Left ventricle myocardium inferior (tissue), 1 donor: ENCODE measurements around the gene ASCC2. TPM values are rescaled to one million over a fixed set of nuclear protein-coding genes. Genes with fewer than 3 reads are reported as not detected.
"Not testable (repeated sequence)": the region's sequence is repeated elsewhere in the genome, so short reads cannot be mapped to it uniquely, and the experiment has no call there.

Experiments
- DNase-seq: peaks from one replicate; pipeline ENCODE4 v3.0.0-alpha.2; 2020
- H3K27ac ChIP-seq: fragments of 200-600 bp; replicated peaks from 2 replicates; pipeline ENCODE4 v1.8.0; 2021
- H3K27me3 ChIP-seq: fragments of 200-600 bp; 2 replicates; pipeline ENCODE4 v1.8.0; 2021; ENCODE audit warnings: low read depth
- H3K36me3 ChIP-seq: fragments of 200-600 bp; 2 replicates; pipeline ENCODE4 v1.8.0; 2021
- H3K4me1 ChIP-seq: fragments of 200-600 bp; 2 replicates; pipeline ENCODE4 v1.8.0; 2021
- H3K4me3 ChIP-seq: fragments of 200-600 bp; 2 replicates; pipeline ENCODE4 v1.8.0; 2021; ENCODE audit warnings: mild to moderate bottlenecking, moderate library complexity
- H3K9me3 ChIP-seq: fragments of 200-600 bp; replicated peaks from 2 replicates; pipeline ENCODE4 v1.8.0; 2021
- intact Hi-C: fragments of 100-400 bp; cut with micrococcal nuclease; formaldehyde crosslinking; loops from one replicate; pipeline ENCODE4 v1.11.0; 2022
- total RNA-seq: library from RNA; stranded (reverse); fragmentation: NEBNext Ultra II Directional; extraction: Animal tissue kit (Norgen Biotek cat#: 25700); gene quantifications from one replicate; pipeline ENCODE4 v1.2.1, GENCODE V29; 2021
- TF ChIP-seq, protein P1 (sequence below): fragments of 200-600 bp; IDR thresholded peaks from 2 replicates; pipeline ENCODE4 v1.8.0; 2021; ENCODE audit warnings: antibody characterized with exemption, mild to moderate bottlenecking, borderline replicate concordance
- donor health status: DM: no; HTN: yes; CAD: no; lungs with severe emphysema.

The ASCC2 gene
- total RNA-seq, 1 donor from 2014 or later = 34.7 TPM

DNA sequence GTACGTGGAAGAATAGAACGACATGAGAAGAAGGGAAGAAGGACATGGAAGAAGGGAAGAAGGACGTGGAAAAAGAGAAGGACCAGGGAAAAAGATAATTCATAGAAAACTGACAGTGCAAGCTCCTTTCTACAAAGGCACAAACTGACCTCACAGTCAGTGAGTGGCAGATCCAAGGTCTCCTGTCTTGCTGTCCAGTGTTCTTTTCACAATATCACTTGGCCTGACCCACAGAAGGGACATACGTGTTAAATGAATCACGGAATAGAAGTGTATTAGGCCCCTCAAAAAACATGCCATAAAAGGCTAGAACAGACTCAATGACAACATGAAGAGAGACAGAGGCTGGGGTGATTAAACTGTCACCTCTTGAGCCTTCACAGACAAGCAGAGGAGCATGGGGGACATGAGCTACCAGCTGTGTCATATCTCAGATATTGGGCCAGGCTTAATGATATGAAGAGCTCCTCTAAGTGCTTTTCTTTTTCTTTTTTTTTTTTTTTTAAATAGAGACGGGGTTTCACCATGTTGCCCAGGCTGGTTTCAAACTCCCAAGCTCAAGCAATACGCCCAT is 4.6 kb downstream of the ASCC2 start:
- intact Hi-C loops = no loop called here
- Histone ChIP-seq H3K27ac (peak overlapping the region; percentile 83), H3K9me3 (no peaks in the 10 kb centered on the region), H3K4me1 (peaks cover 76% of the 10 kb centered on the region), H3K36me3 (peaks cover 39% of the 10 kb centered on the region), H3K27me3 (no peaks in the 10 kb centered on the region), H3K4me3 (no peak overlapping the region)
- DNase-seq = no peak
- TF ChIP-seq, protein P1, sequence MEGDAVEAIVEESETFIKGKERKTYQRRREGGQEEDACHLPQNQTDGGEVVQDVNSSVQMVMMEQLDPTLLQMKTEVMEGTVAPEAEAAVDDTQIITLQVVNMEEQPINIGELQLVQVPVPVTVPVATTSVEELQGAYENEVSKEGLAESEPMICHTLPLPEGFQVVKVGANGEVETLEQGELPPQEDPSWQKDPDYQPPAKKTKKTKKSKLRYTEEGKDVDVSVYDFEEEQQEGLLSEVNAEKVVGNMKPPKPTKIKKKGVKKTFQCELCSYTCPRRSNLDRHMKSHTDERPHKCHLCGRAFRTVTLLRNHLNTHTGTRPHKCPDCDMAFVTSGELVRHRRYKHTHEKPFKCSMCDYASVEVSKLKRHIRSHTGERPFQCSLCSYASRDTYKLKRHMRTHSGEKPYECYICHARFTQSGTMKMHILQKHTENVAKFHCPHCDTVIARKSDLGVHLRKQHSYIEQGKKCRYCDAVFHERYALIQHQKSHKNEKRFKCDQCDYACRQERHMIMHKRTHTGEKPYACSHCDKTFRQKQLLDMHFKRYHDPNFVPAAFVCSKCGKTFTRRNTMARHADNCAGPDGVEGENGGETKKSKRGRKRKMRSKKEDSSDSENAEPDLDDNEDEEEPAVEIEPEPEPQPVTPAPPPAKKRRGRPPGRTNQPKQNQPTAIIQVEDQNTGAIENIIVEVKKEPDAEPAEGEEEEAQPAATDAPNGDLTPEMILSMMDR = no peak

DNA sequence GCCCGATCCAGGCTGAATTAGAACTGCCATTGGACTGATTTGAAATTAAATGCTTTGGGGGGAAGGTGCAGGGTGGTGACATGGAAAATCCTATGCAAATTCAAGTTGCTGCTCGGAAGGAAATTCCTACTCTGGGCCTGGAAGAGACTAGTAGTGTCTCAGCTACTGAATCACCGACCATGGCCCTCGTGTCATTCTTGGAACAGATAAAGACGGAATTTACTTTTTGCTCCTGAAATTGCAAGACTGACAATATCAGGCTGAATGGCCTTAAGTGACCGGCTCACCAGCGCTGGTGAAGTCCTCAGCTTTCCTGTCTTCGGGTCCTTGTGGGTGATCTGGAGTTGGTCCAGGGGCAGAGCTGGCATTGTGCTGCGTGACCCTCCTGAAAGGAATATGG is 6.1 kb downstream of the ASCC2 start:
- Histone ChIP-seq H3K27me3 (no peaks in the 10 kb centered on the region), H3K27ac (peak overlapping the region; percentile 83), H3K4me3 (no peak overlapping the region), H3K4me1 (peaks cover 72% of the 10 kb centered on the region), H3K36me3 (peaks cover 39% of the 10 kb centered on the region), H3K9me3 (no peaks in the 10 kb centered on the region)
- TF ChIP-seq, protein P1 = no peak
- no peak for DNase-seq
- intact Hi-C loops = no loop called here

DNA sequence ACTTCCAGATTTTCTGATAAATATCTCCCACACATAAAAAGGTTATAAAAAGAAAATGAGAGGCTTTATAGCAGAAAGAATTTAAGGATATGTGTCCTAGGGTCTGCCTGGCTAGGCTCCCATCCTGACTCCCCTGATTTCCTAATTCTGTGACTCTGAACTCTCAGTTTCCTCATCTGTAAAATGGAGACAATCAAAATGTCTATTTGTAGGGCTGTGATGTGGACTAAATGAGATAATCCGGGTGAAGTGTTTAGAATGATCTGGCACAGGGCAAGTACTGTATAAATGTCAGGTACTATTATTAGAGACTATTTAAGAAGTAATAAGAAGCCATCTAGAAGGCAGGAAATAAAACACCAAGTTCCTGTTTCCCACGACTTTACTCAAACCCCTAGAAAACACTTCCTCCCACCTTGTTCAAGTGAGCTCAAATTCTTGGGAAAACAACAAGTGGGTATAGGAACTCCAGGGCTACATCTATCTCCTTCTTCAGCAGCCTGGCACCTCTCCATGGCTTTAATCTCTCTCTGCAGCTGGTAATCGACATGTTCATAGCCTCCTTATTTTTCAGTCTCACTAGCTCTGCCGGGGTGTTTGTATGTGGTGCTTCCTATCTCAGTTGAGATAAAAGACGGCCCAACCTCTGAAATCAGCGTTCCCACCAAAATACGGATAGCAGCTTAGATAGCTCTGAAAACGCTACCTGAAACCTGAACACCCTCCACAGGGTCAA is 6.7 kb downstream of the ASCC2 start:
- TF ChIP-seq, protein P1 = no peak
- H3K9me3 ChIP-seq = no peaks in the 10 kb centered on the region
- DNase-seq = no peak
- peaks cover 66% of the 10 kb centered on the region for H3K4me1 ChIP-seq
- no peak overlapping the region for H3K4me3 ChIP-seq
- peak overlapping the region; percentile 83 for H3K27ac ChIP-seq
- intact Hi-C loops = no loop called here
- H3K27me3 ChIP-seq = no peaks in the 10 kb centered on the region
- peaks cover 42% of the 10 kb centered on the region for H3K36me3 ChIP-seq

DNA sequence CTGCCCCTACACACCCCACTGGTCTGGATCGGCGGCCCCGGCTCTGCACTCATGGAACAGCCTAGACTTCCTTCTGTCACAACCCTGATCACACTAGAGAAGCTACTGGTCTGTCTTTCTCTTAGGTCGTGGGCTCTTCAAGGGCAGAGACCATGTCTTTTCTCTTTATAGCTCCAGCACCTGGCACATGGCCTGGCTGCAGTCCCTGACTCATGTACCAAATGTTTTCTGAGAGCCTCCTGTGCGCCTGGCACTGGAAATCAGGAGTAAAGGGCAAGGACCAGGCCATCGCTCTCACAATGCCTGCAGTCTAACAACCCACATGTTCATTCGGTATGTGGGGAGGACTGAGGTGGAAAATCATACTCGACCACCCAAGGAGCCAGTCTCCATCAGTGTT is 7.5 kb downstream of the ASCC2 start:
- TF ChIP-seq, protein P1 = no peak
- H3K4me1 ChIP-seq = peaks cover 60% of the 10 kb centered on the region
- H3K27me3 ChIP-seq = no peaks in the 10 kb centered on the region
- no peak overlapping the region for H3K4me3 ChIP-seq
- peak; percentile 68 for DNase-seq
- peaks cover 48% of the 10 kb centered on the region for H3K36me3 ChIP-seq
- H3K9me3 ChIP-seq = no peaks in the 10 kb centered on the region
- peak overlapping the region; percentile 83 for H3K27ac ChIP-seq
- intact Hi-C loops = no loop called here

DNA sequence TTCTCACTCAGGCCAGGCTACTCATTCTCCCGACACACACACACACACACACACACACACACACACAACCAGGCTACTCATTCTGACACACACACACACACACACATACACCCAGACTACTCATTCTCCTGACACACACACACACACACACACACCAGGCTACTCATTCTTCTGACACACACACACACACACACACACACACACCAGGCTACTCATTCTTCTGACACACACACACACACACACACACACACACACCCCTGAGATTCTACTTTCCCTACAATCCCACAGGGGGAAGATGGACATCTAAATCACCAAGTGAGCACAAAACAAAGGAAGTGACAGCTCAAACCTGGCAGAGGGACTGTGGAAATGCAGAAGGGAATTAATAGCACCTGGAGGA is 10.3 kb downstream of the ASCC2 start:
- H3K4me3 ChIP-seq, H3K9me3 ChIP-seq, H3K27me3 ChIP-seq, DNase-seq, intact Hi-C loops, H3K27ac ChIP-seq: not testable (repeated sequence)
- Histone ChIP-seq H3K4me1 (peaks cover 35% of the 10 kb centered on the region), H3K36me3 (peaks cover 58% of the 10 kb centered on the region)

DNA sequence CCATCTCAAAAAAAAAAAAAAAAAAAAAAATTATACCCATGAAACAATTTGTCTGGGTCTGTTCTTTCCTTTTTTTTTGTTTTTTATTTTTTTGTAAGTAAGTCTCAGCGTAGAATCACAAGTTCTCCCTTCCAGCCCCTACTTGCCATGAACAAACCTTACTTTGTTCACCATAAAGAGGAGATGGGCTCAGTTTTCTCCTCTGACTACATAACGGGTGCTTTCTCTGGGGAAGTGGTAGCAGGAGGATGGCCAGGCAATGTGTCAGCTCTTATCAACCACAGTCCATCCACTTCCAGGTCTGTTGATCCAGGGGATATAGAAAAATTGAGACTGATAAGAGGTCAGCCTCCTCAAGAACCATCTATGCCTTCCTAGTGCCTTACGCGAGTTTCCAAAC is 11.0 kb downstream of the ASCC2 start:
- Histone ChIP-seq H3K4me3 (no peak overlapping the region), H3K27ac (no peak overlapping the region), H3K4me1 (peaks cover 35% of the 10 kb centered on the region), H3K27me3 (no peaks in the 10 kb centered on the region), H3K9me3 (no peaks in the 10 kb centered on the region), H3K36me3 (peaks cover 59% of the 10 kb centered on the region)
- TF ChIP-seq, protein P1 = no peak
- intact Hi-C loops = no loop called here
- no peak for DNase-seq
